Smooth muscle cell (in vitro differentiated cells): Measurements from ENCODE around the gene ZDHHC17. TPM values are rescaled to one million over a fixed set of nuclear protein-coding genes. Genes with fewer than 3 reads are reported as not detected.

ENCODE experiments used
- DNase-seq: peaks from one replicate; lab custom pipeline; 2025; ENCODE audit not compliant: unreplicated experiment; lab: John Stamatoyannopoulos, UW
- H2AFZ ChIP-seq: fragments of 200-600 bp; sonication (generic); 2 replicates; pipeline ENCODE4 v1.6.0; 2016; ENCODE audit warnings: antibody characterized with exemption, low read depth, mild to moderate bottlenecking
- H3F3A ChIP-seq: fragments of 200-600 bp; sonication (generic); 2 replicates; pipeline ENCODE4 v1.6.0; 2017; ENCODE audit warnings: antibody characterized with exemption, low read depth
- H3K27ac ChIP-seq: fragments of 200-600 bp; sonication (generic); 2 replicates; pipeline ENCODE4 v1.5.1; 2016; ENCODE audit warnings: low read depth, mild to moderate bottlenecking
- H3K27me3 ChIP-seq: fragments of 200-600 bp; sonication (generic); 2 replicates; pipeline ENCODE4 v1.6.1; 2016; ENCODE audit warnings: low read depth, mild to moderate bottlenecking
- H3K36me3 ChIP-seq: fragments of 200-600 bp; sonication (generic); 2 replicates; pipeline ENCODE4 v1.5.1; 2016; ENCODE audit warnings: low read depth
- H3K4me1 ChIP-seq: fragments of 200-600 bp; sonication (generic); 2 replicates; pipeline ENCODE4 v1.5.1; 2016; ENCODE audit warnings: low read depth
- H3K4me2 ChIP-seq: fragments of 200-600 bp; sonication (generic); 2 replicates; pipeline ENCODE4 v1.6.0; 2016; ENCODE audit warnings: mild to moderate bottlenecking
- H3K4me3 ChIP-seq: fragments of 200-600 bp; sonication (generic); 2 replicates; pipeline ENCODE4 v1.5.1; 2016; ENCODE audit warnings: mild to moderate bottlenecking
- H3K79me2 ChIP-seq: fragments of 200-600 bp; sonication (generic); 2 replicates; pipeline ENCODE4 v1.6.0; 2016; ENCODE audit warnings: low read depth, mild to moderate bottlenecking
- H3K9ac ChIP-seq: fragments of 200-600 bp; sonication (generic); 2 replicates; pipeline ENCODE4 v1.6.0; 2016; ENCODE audit warnings: low read depth
- H3K9me3 ChIP-seq: fragments of 200-600 bp; sonication (generic); replicated peaks from 2 replicates; pipeline ENCODE4 v1.5.1; 2016; ENCODE audit warnings: low read depth
- H4K20me1 ChIP-seq: fragments of 200-600 bp; sonication (generic); 2 replicates; pipeline ENCODE4 v1.6.0; 2016; ENCODE audit warnings: low read depth
- WGBS: methylation state at CpG from one replicate; pipeline ENCODE4 v1.1.7; 2016; ENCODE audit warnings: low lambda C conversion rate; 5-methylcytosine and 5-hydroxymethylcytosine counted together
- polyA plus RNA-seq: library from polyadenylated mRNA; unstranded; fragments of >200 nt; fragmentation: Nextera tagmentation; extraction: Ambion mirVana; gene quantifications from 2 replicates; pipeline ENCODE4 v1.2.1, GENCODE V29; 2016
- total RNA-seq: library from RNA; depleted of rRNA; stranded (reverse); fragments of >200 nt; gene quantifications from 2 replicates; pipeline ENCODE4 v1.2.3, GENCODE V29; 2014
- TF ChIP-seq, protein P1 (sequence below): fragments of 200-600 bp; sonication (generic); IDR thresholded peaks from 2 replicates; pipeline ENCODE4 v1.5.1; 2017; ENCODE audit warnings: borderline replicate concordance, mild to moderate bottlenecking, antibody characterized with exemption; ENCODE audit not compliant: insufficient read depth, poor library complexity, severe bottlenecking

The ZDHHC17 gene
- total and polyA plus RNA-seq, 2 experiments from 2014 or later: 12.8 to 34.8 TPM

DNA sequence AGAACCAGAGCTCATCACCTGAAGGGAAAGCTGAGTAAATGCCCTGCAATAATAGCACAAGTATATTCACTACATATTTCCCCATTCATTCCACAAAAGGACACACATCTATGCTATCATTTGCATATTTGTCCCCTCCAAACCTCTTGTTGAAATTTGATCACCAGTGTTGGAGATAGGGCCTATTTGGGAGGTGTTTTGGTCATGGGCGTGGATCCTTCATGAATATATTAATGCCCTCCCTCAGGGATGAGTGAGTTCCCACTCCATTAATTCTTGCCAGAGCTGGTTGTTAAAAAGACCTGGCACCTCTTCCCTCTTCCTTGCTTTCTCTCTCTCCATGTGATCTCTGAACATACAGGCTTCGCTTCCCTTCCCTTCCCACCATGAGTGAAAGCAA lies 18.6 kb upstream of the ZDHHC17 start:
- Histone ChIP-seq H3K9me3 (no peaks in the 10 kb centered on the region), H3K27me3 (no peaks in the 10 kb centered on the region), H3K36me3 (no peaks in the 10 kb centered on the region), H3K9ac (no peak overlapping the region), H3K79me2 (no peaks in the 10 kb centered on the region), H3K4me2 (no peak overlapping the region), H3K27ac (no peak overlapping the region), H3F3A (no peaks in the 10 kb centered on the region), H2AFZ (no peak overlapping the region), H3K4me3 (no peak overlapping the region), H3K4me1 (no peaks in the 10 kb centered on the region), H4K20me1 (no peaks in the 10 kb centered on the region)
- DNase-seq: no peak
- TF ChIP-seq, protein P1, sequence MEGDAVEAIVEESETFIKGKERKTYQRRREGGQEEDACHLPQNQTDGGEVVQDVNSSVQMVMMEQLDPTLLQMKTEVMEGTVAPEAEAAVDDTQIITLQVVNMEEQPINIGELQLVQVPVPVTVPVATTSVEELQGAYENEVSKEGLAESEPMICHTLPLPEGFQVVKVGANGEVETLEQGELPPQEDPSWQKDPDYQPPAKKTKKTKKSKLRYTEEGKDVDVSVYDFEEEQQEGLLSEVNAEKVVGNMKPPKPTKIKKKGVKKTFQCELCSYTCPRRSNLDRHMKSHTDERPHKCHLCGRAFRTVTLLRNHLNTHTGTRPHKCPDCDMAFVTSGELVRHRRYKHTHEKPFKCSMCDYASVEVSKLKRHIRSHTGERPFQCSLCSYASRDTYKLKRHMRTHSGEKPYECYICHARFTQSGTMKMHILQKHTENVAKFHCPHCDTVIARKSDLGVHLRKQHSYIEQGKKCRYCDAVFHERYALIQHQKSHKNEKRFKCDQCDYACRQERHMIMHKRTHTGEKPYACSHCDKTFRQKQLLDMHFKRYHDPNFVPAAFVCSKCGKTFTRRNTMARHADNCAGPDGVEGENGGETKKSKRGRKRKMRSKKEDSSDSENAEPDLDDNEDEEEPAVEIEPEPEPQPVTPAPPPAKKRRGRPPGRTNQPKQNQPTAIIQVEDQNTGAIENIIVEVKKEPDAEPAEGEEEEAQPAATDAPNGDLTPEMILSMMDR: no peak
- 96% methylated on average over 2 of the region's 2 CpGs for whole genome bisulfite sequencing

DNA sequence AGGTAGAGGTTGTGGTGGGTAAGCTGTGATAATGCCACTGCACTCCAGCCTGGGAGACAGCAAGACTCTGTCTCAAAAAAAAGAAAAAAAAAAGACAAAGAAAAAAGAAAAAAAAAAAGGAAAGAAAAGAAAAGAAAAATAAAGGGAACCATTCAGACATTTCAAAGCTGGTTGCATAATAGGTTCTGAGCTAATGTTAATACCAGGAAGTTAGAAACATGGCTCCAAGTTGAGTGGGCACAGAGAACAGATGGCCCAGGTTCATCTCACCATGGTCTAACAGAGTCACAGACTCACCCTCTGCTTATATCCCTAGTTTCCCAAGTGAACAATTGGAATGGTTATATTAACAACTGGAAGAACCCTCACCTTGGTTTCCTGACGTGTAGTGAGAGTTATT lies 17.4 kb upstream of the ZDHHC17 start:
- H2AFZ ChIP-seq: no peak overlapping the region
- no peak overlapping the region for H3K9ac ChIP-seq
- no peaks in the 10 kb centered on the region for H4K20me1 ChIP-seq
- no peak for DNase-seq
- H3K4me2 ChIP-seq: no peak overlapping the region
- no peaks in the 10 kb centered on the region for H3K4me1 ChIP-seq
- WGBS: 87% methylated on average over 1 of the region's 1 CpG
- H3K9me3 ChIP-seq: no peaks in the 10 kb centered on the region
- TF ChIP-seq, protein P1: no peak
- H3K4me3 ChIP-seq: no peak overlapping the region
- H3K36me3 ChIP-seq: no peaks in the 10 kb centered on the region
- H3K27ac ChIP-seq: no peak overlapping the region
- no peaks in the 10 kb centered on the region for H3K79me2 ChIP-seq
- H3K27me3 ChIP-seq: no peaks in the 10 kb centered on the region
- H3F3A ChIP-seq: no peaks in the 10 kb centered on the region

DNA sequence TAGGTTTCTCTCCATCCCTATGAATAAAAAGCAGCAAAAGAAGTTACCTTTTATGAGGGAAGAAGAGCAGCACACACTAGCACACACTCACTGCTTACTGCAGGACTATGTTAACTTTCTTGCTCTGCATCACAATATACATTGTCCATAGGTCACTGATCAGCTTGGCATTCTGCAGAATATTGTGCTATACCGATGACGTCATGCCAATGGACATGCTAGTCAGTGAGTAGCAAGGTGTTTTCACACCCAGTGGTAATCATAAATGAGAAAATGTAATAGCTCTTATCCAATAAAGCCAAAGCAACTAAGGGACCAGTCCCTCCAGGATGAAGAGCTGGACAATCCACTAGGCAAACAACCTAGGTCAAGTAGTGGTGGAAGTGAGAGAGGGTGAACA lies 16.7 kb upstream of the ZDHHC17 start:
- Histone ChIP-seq H3K27ac (no peak overlapping the region), H3K4me3 (no peak overlapping the region), H3K9ac (no peak overlapping the region), H3K79me2 (no peaks in the 10 kb centered on the region), H2AFZ (no peak overlapping the region), H3K27me3 (no peaks in the 10 kb centered on the region), H3K36me3 (no peaks in the 10 kb centered on the region), H4K20me1 (no peaks in the 10 kb centered on the region), H3K4me2 (no peak overlapping the region), H3K9me3 (no peaks in the 10 kb centered on the region), H3K4me1 (no peaks in the 10 kb centered on the region), H3F3A (no peaks in the 10 kb centered on the region)
- no peak for DNase-seq
- WGBS: 98% methylated on average over 2 of the region's 2 CpGs
- TF ChIP-seq, protein P1: no peak

DNA sequence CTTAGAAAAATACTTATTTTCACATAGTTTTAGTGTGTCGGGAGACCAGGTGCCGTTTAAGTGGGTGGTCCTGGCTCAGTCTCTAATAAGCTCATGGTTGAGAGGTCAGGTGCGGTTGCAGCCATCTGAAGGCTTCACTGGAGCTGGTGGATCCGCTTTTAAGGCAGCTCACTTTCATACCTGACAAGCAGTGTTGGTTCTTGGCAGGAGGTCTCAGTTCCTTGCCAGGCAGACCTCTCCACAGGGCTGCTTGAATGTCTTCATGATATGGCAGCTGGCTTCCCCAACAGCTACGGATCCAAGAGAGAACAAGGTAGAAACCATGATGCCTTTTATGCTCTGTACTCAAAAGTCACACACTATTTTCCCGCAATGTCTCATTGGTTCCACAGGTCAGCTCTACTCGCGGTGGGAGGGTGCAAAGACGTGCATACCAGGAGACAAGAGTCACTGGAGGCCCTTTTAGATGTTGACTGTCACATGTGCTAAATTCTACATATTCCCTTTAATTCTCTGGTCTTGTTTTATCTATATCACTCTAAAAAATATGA lies 8.0 kb upstream of the ZDHHC17 start:
- H3K9ac ChIP-seq: no peak overlapping the region
- H3K4me2 ChIP-seq: no peak overlapping the region
- no peaks in the 10 kb centered on the region for H3K9me3 ChIP-seq
- no peak for DNase-seq
- H3K79me2 ChIP-seq: no peaks in the 10 kb centered on the region
- no peaks in the 10 kb centered on the region for H3F3A ChIP-seq
- 88% methylated on average over 9 of the region's 9 CpGs for WGBS
- H3K4me1 ChIP-seq: no peaks in the 10 kb centered on the region
- peak overlapping the region; percentile 16 for H2AFZ ChIP-seq
- H3K27me3 ChIP-seq: no peaks in the 10 kb centered on the region
- no peaks in the 10 kb centered on the region for H3K36me3 ChIP-seq
- no peaks in the 10 kb centered on the region for H4K20me1 ChIP-seq
- TF ChIP-seq, protein P1: no peak
- H3K4me3 ChIP-seq: no peak overlapping the region
- H3K27ac ChIP-seq: no peak overlapping the region
